Activated CD4-positive, alpha-beta T cell treated with anti-CD3 and anti-CD28 coated beads for 48 hours (primary cell): ENCODE measurements around the gene CCNJL.
A peak's percentile ranks its signal among the peaks of the same experiment; 100 is the strongest.

Experiments used
- DNase-seq: peaks from one replicate; pipeline ENCODE4 v3.0.0-alpha.2; 2020

Gene CCNJL

DNA sequence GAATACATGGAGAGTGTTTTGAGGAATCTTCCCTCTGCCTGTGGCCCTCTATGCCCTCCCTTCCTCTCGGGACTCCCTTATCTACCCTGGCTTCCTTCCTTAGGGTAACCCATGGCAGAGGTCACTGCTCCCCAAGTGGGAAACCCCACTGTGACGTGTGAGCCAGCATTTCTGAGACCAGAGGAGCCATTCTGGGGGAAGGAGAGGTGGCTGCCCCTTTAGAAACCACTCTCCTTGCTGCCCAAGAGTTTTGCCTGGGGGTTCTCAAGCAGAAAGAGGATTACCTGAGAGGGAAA is 23.1 kb downstream of the CCNJL start:
- no peak for DNase-seq

- DNase-seq = no peak
Observed at GRCh38 chr5:160287378-160288051, 24.8 kb downstream of the CCNJL start.

DNA sequence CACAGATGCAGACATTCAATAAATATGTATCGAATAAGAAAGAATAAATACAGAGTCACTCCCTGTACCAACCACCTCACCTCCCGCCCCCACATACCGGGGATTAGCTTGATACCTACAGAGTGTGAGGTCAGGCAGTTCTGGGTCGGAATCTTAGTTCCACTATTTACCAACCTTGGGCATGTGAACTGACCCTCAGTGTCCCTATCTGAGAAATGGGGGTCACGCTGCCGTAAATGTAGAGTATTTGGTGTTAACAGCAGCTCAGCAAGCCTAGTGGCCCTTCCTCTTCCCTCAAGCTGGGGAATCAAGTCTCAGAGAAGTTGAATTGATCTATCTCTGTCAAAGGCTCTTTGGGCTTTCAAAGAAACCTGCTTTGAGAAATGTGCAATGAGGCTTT is 25.4 kb downstream of the CCNJL start:
- DNase-seq = no peak

- no peak for DNase-seq
Observed at GRCh38 chr5:160285316-160285715, 27.0 kb downstream of the CCNJL start.

- DNase-seq = no peak
Observed at GRCh38 chr5:160284291-160284873, 28.0 kb downstream of the CCNJL start.

DNA sequence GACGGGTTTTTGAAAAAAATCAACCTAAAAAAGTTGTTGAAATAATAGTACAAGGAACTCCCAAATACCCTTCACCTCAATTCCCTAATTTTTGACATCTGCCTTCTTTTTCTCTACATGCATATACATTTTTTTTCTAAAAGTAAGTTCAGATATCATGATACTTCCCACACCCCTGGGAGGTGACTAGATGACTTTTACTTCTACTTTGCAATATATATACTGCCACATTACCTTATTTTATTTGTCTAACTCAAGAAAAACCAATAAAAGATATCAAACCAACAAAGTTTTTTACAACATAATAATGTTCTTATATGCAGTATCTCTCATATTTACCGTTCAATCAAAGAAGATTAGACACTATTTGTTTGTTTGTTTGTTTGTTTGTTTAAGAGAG is 31.1 kb downstream of the CCNJL start:
- DNase-seq = no peak

- DNase-seq = no peak
Observed at GRCh38 chr5:160280384-160281095, 31.8 kb downstream of the CCNJL start.

DNA sequence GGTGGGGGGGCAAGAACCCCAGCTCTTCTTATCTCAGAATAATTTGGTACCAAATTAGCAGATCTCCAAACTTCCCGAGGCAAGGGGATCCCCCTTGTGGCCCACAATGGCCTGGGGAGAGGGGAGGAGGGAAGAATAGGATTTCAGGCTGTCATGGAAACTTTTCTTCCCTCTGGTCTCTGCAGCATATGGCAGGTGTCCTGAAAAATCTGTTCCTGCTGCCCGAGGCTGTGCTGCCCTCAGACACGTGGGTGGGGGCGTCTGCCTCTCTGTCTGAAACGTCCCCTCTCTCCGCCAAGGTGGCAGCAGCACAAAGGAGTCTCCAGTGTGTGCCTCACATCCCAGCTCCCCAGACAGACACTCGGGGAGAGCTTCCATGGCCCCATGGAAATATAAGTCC is 34.0 kb downstream of the CCNJL start:
- DNase-seq = no peak

GRCh38 chr5:160274483-160274931 is 37.9 kb downstream of the CCNJL start:
- no peak for DNase-seq

DNA sequence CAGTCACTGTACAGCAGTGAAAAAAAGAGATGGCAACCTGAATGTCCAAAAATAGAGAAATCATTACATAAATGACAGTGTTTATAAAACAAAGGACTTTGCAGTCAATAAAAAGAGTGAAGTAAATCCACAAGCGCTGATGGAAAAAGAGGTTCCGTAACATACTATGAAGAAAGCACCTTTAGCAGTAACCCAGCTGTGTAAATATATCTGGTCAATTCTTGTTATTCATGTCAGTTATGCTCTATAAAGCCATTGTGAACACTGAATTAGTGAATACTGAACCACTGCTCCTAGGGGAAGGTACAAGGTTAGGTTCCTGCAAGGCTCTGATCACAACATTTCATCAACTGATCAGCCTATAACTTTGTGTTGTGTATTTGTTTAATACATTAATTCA is 39.5 kb downstream of the CCNJL start:
- no peak for DNase-seq

DNA sequence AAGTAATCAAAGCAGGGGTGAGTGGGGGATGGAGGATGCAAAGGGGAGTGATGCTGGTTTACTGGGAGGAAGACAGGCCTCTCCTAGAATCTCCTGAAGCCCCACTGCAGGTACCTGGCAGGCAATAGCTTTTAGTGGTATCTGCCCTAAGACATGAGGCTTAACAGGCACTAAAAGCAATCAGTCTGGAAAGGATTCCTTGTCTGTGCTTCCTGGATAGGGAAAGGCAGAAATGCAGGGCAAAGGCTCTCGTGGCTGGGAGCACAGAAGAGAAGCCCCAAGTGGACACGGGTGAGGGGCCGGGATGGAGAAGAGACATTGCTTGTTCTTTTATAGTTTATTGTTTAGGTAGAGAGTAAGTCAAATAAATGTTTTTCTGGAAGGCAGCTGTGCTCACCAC is 40.1 kb downstream of the CCNJL start:
- DNase-seq = no peak

- no peak for DNase-seq
Observed at GRCh38 chr5:160271836-160272235, 40.5 kb downstream of the CCNJL start.

DNA sequence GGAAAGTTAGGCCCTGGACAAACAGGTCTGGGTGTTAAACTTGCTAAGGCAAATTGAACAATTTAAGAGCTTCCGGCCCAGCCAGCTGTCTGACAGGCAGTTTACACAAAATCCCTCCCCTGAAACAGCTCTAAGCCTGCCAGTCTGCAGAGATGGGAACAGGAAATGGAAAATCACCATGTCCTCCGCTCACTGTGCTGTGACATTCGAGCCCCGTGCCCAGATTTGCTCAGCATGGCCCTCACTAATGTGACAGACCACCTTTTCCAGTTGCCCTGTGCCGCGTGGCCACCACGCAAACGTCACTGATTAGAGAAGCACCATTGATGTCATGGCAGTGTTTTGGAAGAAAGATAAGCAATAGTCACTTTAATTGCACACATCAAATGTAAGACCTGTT is 41.0 kb downstream of the CCNJL start:
- DNase-seq = peak; percentile 13

- no peak for DNase-seq
Observed at GRCh38 chr5:160270704-160271103, 41.7 kb downstream of the CCNJL start.

DNA sequence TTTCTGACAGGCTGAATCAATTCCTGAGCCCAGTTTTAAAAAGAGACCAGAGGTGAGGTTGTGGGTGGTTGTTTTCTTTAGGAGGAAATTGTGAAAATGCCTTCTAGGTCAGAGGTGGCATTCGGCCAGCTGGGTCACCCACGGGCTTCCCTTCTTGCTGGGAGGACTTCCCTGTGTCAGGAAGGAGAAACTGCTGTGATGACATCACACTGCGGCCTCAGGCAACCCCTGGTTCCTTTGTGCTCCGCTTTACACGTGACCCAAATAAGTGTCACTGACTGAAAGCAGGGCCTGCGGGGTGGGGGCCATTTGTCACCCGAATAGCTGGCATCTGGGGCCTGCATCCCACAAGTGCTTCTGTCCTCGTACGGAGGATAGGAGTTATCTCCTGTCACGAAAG is 43.3 kb downstream of the CCNJL start:
- no peak for DNase-seq

GRCh38 chr5:160268121-160268520 is 44.2 kb downstream of the CCNJL start:
- DNase-seq = no peak

GRCh38 chr5:160266752-160267345 is 45.5 kb downstream of the CCNJL start:
- DNase-seq = no peak

DNA sequence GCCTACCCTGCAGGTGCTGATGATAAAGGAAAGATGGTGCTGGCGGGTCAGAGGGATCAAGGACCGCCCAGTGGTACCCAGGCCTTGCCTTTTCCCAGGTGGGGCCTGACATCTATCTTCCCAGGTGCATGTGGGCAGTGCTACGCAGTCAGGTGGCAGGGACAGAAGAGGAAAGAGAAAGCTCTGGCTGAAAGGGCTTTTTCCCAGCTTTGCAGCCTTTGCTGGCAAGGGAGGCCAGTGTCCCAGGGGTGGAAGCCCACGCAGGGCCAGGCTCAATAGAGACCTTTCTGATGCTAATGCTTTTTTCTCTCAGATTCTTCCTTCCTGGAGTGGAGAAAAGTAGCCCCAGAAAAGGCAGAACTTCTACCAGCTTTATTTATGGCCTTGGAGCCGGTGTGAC is 46.3 kb downstream of the CCNJL start:
- DNase-seq = no peak

GRCh38 chr5:160263326-160263855 is 49.0 kb downstream of the CCNJL start:
- no peak for DNase-seq

DNA sequence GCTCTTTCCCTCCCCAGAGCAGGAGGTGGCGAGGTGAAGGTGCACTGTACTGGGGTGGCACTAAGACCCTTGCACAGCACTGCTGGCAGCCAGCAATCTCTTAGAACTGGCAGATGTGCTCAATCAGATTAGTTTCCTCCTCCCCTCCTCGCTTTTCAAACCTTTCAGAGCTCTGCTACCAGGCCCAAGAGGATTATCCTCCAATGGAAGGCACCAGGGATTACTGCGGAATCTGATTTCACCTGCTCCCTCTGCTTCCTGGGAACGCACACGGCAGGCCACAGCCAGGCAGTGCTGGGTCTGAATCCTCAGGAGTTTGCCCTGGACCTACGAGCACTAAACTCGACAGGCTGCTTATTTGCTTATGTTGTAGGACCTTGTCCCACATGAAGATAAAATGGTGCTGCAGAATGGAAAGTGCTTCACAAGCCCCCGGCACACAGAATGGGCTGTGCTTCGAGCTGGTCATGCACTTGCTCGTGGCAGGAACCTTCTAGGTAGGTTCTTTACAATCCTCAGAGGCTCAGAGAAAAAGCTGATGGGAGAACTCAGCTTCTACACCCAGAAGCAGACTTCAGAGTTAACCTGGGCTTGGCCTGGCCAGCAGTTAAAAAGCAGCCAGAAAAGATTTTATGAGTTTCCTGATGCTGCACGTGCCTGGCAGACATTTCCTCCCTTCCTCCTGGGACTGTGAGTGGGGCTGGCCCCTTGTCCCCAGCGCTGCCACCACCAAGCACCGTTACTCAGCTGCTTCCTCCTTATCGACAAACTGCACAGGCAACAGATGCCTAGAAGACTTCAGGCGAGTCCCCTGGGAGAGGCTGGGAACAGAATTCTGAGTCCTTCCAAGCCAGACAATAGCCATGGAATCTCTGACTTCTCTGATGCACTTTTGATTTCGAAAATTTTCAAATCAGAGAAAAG is 50.0 kb downstream of the CCNJL start:
- no peak for DNase-seq

- no peak for DNase-seq
Observed at GRCh38 chr5:160260881-160261815, 51.2 kb downstream of the CCNJL start.
